Measurements from ENCODE around the gene CEP41.

GRCh38 chr7:130344271-130344866 lies 96.4 kb downstream of the CEP41 start, which contains the start of gene CPA5:
- TF ChIP-seq SMC3 (conservative IDR thresholded peaks at IDR 0.05; ENCODE audit: poor library complexity) (no peak), CTCF (IDR thresholded peaks at IDR 0.05; ENCODE audit: poor library complexity, severe bottlenecking) (no peak)
- TF ChIP-seq, protein P1, sequence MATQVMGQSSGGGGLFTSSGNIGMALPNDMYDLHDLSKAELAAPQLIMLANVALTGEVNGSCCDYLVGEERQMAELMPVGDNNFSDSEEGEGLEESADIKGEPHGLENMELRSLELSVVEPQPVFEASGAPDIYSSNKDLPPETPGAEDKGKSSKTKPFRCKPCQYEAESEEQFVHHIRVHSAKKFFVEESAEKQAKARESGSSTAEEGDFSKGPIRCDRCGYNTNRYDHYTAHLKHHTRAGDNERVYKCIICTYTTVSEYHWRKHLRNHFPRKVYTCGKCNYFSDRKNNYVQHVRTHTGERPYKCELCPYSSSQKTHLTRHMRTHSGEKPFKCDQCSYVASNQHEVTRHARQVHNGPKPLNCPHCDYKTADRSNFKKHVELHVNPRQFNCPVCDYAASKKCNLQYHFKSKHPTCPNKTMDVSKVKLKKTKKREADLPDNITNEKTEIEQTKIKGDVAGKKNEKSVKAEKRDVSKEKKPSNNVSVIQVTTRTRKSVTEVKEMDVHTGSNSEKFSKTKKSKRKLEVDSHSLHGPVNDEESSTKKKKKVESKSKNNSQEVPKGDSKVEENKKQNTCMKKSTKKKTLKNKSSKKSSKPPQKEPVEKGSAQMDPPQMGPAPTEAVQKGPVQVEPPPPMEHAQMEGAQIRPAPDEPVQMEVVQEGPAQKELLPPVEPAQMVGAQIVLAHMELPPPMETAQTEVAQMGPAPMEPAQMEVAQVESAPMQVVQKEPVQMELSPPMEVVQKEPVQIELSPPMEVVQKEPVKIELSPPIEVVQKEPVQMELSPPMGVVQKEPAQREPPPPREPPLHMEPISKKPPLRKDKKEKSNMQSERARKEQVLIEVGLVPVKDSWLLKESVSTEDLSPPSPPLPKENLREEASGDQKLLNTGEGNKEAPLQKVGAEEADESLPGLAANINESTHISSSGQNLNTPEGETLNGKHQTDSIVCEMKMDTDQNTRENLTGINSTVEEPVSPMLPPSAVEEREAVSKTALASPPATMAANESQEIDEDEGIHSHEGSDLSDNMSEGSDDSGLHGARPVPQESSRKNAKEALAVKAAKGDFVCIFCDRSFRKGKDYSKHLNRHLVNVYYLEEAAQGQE (IDR thresholded peaks at IDR 0.05; ENCODE audit: borderline replicate concordance) = no peak

Data from neural cell (in vitro differentiated cells).